ENCODE results near the gene COL13A1. TPM values are rescaled to one million over a fixed set of nuclear protein-coding genes. Genes with fewer than 3 reads are reported as not detected.

Gene COL13A1
- total and polyA plus RNA-seq, 4 donors = 0.17 to 0.47 (median 0.18) TPM

GRCh38 chr10:69781576-69781975 is 20.1 kb upstream of the COL13A1 start:
- Histone ChIP-seq H3K27ac (ENCODE audit: low read depth in 1 of 2, low read length in 2 of 2) (no peak overlapping the region), H3K4me3 (ENCODE audit: low read depth in 1 of 3, low read length in 3 of 3) (no peak overlapping the region), H3K27me3 (ENCODE audit: control insufficient read depth in 4 of 4, insufficient read depth in 4 of 4, low read length in 3 of 4) (peaks cover 0 to 2% (median 0%) of the 10 kb centered on the region in 4 donors), H3K9ac (ENCODE audit: low read depth in 1 of 2, low read length in 2 of 2) (no peak overlapping the region), H3K9me3 (ENCODE audit: control insufficient read depth in 4 of 4, low read length in 3 of 4) (no peaks in the 10 kb centered on the region), H3K36me3 (ENCODE audit: control insufficient read depth in 4 of 4, insufficient read depth in 3 of 4, low read depth in 1 of 4, low read length in 3 of 4) (no peaks in the 10 kb centered on the region), H3K4me1 (ENCODE audit: control insufficient read depth in 4 of 4, insufficient read depth in 4 of 4, low read length in 3 of 4) (no peaks in the 10 kb centered on the region)
- no peak for TF ChIP-seq NR2F2 (IDR thresholded peaks at IDR 0.05)
- no peak for TF ChIP-seq EGR1 (IDR thresholded peaks at IDR 0.05; ENCODE audit: low read depth in 2 of 2)
- no peak for TF ChIP-seq REST (IDR thresholded peaks at IDR 0.05)
- TF ChIP-seq CTCF (IDR thresholded peaks at IDR 0.05; ENCODE audit: low read depth, low read length, missing input control) = no peak
- no peak for TF ChIP-seq HNF4A (conservative IDR thresholded peaks at IDR 0.05)
- TF ChIP-seq FOXA1 (IDR thresholded peaks at IDR 0.05) = no peak
- TF ChIP-seq GABPA (IDR thresholded peaks at IDR 0.05 in 1 of 2, conservative IDR thresholded peaks at IDR 0.05 in 1 of 2) = no peak
- no peak for TF ChIP-seq RXRA (IDR thresholded peaks at IDR 0.05)
- TF ChIP-seq ATF3 (IDR thresholded peaks at IDR 0.05) = no peak
- no peak for TF ChIP-seq HNF4G (IDR thresholded peaks at IDR 0.05)
- no peak for TF ChIP-seq ZBTB33 (IDR thresholded peaks at IDR 0.05)
- WGBS = 36% methylated on average over 3 of the region's 3 CpGs
- no peak for DNase-seq (ENCODE audit: low spot score)

GRCh38 chr10:69783515-69783914 is 18.2 kb upstream of the COL13A1 start:
- TF ChIP-seq MAX (IDR thresholded peaks at IDR 0.05) (no peak), EGR1 (IDR thresholded peaks at IDR 0.05; ENCODE audit: low read depth in 2 of 2) (no peak), FOXA2 (IDR thresholded peaks at IDR 0.05) (no peak), CTCF (IDR thresholded peaks at IDR 0.05; ENCODE audit: low read depth, low read length, missing input control) (no peak), ATF3 (IDR thresholded peaks at IDR 0.05) (no peak), SP1 (IDR thresholded peaks at IDR 0.05) (no peak), HNF4G (IDR thresholded peaks at IDR 0.05) (no peak), NR2F2 (IDR thresholded peaks at IDR 0.05) (no peak)
- H3K27me3 ChIP-seq (ENCODE audit: control insufficient read depth in 4 of 4, insufficient read depth in 4 of 4, low read length in 3 of 4) = peaks cover 0 to 2% (median 0%) of the 10 kb centered on the region in 4 donors
- no peak overlapping the region for H3K9ac ChIP-seq (ENCODE audit: low read depth in 1 of 2, low read length in 2 of 2)
- WGBS = 58% methylated on average over 2 of the region's 2 CpGs
- no peak overlapping the region for H3K4me3 ChIP-seq (ENCODE audit: low read depth in 1 of 3, low read length in 3 of 3)
- no peak for DNase-seq (ENCODE audit: low spot score)
- H3K36me3 ChIP-seq (ENCODE audit: control insufficient read depth in 4 of 4, insufficient read depth in 3 of 4, low read depth in 1 of 4, low read length in 3 of 4) = no peaks in the 10 kb centered on the region
- H3K27ac ChIP-seq (ENCODE audit: low read depth in 1 of 2, low read length in 2 of 2) = no peak overlapping the region
- H3K4me1 ChIP-seq (ENCODE audit: control insufficient read depth in 4 of 4, insufficient read depth in 4 of 4, low read length in 3 of 4) = no peaks in the 10 kb centered on the region
- no peaks in the 10 kb centered on the region for H3K9me3 ChIP-seq (ENCODE audit: control insufficient read depth in 4 of 4, low read length in 3 of 4)
